Smooth muscle cell of the brain vasculature (primary cell): ENCODE results near the gene ASCC1.

ENCODE experiments used
- DNase-seq: peaks from one replicate; pipeline ENCODE4 v3.0.0-alpha.2; 2012; ENCODE audit warnings: low read depth, low spot score

Gene ASCC1

DNA sequence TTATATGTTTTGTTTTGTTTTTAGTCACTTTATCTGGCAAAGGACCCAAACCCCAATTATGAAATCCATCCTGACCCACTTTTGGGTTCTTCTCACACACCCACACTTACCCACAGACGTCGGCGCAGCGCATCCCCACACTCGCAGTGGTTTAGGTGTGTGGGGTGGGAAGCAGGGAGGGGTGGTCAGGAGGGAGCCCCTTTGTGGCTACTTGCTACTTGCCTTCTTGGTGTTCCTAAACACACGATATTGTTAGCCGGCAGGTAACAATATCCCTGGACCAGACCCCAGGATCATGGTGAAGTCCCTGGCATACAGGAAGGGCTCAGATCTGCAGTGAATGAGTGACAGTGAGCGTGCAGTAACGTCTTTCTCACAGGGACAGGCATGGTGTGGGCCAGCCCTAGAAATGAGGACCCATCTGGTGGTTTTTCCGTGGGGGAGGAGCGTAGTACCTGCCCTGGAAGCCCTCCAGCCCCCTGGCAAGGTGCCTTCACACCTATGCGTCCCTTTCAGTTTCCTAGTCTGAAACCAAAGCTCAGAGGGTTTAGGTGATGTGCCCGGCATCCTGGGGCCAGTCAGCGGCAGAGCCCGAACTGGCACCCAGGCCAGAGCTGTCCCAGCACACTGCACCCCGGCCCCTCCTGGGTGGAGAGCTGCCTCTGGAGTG is 132.2 kb downstream of the ASCC1 start:
- DNase-seq = no peak

DNA sequence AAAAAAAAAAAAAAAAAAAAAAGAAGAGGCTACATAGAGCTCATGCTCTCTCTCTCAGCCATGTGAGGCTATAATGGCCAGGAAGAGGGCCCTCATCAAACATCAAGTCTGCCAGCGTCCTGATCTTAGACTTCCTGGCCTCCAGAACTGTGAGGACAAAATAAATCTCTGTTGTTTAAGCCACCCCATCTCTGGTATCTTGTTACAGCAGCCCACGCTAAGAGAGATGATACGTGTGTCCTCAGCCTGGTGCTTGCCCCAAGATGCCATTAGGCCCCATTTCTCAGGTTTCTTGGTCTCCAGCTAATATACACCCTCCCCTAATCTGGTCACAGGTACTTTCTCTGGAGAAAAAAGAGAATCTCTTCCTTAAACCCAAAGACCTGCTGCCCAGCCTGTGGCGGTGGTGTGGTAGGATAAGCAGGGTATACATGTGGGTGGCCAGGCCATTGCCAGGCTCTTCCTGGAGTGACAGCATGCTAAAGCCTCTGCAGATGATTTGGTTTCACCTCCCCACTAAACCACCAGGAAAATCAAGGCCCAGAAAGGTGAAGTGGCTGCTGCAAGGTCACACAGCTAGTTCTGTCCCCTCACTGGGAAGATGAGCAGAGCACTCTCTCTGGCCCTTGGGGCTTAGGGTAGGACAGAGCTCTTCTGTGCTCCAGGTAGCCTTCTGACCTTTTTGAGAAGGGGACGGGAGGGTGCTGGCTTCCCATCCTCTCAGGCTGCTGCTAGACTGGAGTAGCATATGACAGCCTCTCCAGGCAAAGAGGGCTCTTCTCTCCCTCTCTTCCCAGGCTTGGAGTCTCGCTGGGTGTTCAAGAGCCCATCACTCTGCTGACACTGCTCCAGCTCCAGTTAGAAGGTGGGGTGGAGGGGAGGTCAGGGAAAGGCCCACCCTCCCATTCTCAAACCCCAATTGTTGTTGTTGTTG is 133.0 kb downstream of the ASCC1 start:
- DNase-seq = no peak

DNA sequence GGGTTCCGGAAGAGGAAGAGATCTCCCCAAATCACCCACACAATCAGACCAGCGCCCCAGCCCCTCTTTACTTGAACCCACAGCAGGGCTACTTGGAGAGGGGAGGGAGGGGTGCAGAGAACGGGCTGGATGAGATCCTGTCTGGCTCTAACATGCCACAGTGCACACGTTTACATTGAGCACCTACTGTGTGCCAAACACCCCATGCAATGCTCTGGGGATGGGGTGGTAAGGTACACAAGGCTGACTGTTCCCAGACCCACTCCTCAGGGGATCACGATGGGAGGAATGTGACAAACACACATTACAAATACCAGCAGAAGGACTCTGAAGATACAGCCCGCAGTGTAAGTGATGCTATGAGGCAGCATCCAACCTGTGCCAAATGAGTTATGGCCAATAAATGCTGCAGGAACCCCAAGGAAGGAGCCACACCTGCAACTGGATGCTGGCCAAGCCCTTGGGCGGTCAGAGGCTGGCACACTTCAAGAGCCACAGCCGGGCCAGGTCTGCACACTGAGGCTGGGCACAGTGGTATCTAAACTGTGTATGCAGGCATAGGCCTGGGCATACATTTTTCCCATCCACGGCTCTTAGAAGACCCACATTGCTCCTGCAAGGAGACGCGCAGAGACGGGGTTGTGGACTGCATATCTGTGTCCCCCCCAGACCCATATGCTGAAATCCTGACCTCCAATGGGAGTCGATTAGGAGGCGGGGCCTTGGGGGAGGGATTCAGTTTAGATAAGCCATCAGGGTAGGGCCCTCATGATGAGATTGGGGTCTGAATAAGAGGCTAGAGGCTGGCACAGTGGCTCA is 134.1 kb downstream of the ASCC1 start:
- DNase-seq = no peak

DNA sequence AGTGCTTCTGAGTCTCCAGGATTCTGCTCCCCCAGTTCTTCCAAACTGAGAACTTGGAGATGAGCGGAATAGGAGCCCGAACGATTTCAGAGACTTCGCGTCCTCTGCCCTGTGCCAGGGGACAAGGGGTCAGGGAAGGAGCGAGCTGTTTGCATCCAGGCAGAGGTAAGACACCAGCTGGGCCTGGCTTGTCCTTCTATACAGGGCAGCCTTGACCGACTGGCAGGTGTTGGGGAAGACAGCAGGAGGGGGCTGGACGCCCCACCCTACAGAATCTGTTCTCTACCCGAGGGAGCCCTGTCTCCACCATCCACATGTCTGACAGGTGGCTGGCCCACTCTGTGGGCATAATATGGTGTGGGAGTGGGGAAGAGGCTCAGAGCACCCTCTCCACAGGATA is 134.9 kb downstream of the ASCC1 start:
- DNase-seq = no peak

DNA sequence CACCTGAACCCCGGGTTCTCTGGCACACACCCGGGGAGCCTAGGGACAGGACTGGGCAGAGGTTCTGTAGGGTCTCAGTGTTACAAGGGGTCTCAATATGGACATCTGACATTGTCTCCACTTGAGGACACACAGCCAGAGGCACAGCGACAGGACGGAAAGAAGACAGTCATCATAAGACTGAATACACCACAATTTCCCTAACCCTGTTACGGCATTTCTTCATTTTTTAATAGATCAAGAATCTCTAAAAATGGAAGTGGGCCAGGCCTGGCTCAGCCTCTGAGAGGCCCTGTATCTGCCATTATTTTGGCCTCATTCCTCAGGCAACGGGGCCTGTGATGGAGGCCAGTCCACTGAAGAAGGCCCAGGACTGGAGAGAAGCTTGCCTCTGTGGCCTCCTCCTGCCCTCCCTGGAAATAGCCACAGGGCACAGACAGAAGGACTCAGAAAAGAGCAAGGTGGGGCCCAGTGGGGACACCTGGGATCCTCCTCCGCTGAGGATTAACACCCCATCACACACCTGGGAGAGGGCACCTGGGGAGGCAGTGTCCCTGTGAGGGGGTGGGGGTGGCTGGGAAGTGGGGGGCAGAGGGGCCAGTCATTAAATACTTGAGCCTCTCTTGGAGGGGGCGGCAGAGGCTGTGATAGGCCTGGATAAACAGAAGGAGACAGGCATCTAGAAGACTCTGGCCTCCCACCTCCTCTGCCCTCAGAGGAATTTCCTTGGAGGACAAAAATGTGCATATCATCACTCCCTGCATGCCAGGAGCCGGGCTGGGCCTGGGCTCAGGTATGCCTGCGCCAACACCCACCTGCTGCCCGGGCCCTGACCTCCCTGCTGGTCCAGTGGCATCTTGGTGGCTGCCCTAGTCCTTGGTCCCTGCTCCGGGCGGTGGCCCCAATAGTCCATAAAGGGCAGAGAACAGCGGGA is 135.8 kb downstream of the ASCC1 start:
- DNase-seq = no peak

DNA sequence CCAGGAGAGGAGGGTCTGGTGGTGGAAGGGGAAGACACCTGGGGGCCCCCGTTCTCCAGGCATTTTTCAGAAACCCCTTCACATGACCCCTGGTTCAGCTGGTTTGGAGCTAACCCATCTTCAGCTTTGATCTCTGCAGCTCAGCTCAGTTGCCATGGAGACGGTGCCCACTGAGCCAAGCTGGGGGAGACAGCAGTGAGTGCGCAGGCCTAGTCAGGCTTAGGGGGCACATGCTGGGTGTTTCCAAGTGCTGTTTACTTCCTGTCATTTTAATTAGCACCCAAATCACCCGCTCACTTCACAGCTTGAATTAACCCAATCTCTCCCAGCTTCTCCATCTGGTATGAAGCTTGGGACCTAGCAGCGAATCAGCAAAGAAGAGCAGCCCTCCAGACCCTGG is 136.7 kb downstream of the ASCC1 start:
- no peak for DNase-seq

DNA sequence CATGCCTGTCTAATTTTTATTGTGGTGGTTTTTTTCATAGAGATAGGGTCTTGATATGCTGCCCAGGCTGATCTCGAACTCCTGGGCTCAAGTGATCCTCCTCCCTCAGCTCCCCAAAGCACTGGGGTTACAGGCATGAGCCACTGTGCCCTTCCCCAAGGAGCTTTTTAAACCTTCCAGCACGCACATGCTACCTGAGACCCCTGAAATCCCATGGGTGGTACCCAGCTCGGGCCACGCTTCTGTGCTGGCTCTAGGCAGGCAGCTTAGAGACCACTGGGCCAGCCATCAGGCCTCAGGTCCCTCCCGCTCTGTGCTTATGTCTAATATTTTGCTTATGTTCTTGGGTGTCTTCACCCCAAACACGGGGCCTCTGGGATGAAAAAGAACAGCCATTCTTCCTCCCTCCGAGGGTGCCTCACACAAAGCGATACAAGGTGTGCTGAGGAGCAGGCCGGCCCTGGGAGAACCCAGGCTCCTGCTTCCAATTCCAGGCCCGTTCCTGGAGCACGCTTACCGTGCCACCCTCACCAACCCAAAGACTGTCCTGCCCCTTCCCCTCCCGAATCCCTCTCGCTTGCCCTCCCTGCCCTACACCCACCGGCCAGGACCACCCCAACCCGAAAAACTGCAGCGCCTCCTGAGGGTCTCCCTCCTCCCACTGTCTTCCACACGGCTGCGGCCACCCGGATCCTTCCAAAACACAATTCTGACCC is 138.6 kb downstream of the ASCC1 start:
- DNase-seq = no peak

DNA sequence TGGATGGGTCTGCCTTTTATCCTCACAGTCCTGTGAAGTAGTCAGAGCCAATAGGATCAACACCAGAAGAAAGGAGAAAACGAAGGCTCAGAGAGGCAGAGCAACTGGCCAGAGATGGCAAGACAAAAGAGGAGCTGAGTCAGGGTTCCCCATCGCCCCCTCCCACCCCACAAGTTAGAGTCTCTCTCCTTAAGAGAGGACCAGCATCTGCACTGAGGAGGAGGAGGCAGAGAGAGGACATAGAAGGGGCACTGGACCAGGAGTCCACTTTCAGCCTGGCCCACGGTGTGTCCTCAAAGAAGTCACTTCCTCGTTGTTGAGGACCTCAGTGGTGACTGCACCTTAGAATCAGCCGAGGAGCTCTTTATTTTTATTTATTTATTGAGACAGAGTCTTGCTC is 139.3 kb downstream of the ASCC1 start:
- no peak for DNase-seq

DNA sequence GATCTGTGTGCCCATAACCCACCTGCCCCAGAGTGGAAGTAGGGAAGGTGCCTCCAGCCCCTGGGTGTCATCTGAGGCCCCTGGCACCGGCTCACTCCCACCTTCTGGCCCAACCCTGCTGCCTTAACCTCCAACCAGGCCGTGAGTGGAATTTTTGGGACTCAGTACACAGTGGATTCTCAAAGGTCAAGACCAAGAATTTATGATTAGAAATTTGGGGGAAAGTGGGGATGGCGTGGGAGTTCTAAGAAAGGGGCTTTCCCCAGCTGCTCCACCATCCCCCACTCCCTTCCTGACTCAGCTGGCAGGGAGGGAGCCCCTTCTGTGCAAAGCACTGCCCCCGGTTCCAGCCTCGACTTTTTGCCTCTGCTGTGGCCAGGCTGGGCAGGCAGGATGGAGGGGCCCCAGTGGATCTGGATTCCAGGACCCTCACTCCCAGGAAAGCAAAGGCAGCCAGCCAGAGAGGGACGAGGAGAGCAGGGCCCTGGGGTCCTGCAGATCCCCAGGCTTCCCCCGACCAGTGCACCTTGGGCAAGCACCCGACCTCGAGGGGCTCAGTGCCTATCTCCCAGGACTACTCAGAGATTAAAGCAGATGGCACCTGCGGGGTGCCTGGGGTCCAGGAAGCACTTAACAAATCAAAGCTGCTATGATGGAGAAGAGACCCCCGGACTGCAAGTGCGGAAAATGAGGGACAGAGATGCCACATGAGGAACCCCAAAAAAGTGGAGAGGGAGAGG is 140.5 kb downstream of the ASCC1 start:
- DNase-seq = no peak

DNA sequence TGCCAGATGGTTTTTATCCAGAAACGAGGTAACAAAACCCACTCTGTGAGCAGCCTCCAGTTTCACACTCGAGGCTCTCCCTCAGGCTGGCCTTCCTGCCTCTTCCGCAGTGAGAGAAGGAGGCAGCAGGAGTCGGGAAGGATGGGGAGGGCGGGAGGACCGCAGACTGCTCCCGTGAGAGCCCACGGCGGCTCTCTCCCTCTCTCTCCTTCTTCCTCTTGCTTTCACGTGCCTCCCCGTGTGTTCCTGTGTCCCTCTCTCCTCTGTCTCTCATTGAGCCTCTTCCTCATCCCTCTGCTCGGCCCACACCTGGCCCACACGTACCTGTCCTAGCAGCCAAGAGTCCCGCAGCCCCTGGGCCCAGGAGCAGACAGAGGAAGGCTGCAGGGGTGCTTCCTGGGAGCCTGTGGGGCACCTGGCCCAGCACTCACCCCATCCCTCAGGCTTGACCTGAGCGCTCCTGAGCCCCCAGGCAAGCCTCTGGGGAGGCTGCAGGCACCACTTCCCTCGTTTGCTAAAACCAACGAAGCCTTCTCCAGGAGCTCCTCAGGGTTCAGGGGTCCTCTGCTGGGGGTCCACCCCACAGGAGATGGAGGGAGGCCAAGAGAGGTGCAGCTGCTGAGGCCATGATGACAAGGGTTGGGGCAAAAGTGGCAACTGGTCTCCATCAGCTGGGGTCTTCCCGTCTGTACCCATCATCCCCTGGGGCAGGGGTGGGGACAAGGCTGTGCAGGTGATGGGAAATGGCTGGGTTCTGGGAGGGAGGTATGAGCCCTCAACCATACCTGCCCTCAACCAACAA is 141.3 kb downstream of the ASCC1 start:
- DNase-seq = no peak

DNA sequence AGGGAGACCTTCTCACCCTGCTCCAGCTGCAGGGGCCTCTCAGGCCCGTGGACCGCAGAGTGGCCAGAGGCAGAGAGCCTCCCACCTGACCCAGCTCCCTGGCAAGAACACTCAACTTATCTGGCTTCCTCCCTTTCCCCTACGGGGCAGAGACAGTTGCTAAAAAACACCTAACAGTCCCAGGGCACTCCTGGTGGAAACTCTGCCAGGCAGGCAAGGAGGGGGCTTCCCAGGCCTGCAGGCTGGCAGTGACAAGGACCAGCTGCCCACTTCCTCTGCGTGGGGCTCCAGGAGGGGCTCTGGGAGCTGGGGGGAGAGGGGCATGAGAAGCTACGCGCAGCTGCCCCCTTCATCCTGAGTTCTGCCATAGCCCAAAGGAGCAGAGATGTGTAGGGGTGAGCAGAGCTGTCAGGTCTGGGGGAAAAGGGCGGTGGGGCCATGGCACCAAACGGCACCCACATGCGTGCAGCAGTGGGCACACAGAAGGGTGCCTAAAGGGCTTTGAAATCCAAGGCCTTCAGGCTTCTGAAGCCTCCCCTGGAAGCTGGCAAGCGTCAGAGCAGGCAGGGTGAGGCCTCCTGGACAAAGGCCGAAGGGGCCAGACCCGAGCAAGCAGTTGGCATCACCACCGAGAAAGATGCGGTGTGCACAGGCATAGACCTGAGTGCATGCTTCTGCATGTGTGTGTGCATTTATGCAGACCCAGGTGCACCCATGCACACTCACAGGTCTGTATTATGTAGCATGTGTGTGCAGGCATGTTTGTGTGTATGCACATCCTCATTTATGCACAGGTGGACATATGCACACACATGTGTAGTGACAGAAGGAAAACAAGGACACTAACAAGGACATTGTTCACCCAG is 142.1 kb downstream of the ASCC1 start:
- DNase-seq = no peak

DNA sequence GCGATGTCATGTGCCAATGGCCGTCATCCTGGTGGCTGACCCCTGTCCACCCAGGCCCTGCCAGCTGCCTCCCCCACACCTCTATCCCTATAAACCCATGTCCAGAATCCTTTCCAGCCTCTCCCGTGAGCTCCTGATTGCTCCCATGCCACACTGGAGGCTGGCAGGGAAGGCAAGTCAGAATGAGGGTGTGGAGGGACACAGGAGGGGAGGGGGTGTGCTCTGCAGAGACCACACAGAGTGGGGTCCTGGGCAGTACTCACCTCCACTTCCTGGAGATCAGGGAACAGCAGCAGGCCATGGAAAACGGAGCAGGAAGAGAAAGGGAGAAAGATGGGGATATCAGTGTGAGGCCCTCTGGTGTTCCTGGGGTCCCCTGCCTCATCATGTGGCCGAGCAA is 143.4 kb downstream of the ASCC1 start:
- DNase-seq = no peak

DNA sequence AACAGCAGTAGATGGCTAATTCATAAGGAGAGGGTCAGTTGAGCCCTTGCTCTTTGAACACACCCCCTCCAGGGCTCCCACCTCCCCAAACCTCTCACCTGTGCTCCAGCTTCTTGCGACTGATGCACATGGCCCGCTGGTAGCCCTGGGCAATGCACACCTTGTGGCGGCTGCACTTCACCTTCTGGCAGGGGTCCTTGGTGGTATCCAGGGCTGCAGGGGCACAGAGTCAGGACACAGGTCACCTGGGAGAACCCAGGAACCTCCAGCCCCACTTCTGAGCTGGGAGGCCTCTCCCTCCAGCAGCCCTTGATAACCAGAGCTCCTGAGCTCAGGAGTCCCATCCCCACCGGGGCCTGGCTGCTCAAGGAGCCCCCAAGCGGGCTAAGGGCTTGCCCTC is 144.0 kb downstream of the ASCC1 start:
- DNase-seq = no peak

DNA sequence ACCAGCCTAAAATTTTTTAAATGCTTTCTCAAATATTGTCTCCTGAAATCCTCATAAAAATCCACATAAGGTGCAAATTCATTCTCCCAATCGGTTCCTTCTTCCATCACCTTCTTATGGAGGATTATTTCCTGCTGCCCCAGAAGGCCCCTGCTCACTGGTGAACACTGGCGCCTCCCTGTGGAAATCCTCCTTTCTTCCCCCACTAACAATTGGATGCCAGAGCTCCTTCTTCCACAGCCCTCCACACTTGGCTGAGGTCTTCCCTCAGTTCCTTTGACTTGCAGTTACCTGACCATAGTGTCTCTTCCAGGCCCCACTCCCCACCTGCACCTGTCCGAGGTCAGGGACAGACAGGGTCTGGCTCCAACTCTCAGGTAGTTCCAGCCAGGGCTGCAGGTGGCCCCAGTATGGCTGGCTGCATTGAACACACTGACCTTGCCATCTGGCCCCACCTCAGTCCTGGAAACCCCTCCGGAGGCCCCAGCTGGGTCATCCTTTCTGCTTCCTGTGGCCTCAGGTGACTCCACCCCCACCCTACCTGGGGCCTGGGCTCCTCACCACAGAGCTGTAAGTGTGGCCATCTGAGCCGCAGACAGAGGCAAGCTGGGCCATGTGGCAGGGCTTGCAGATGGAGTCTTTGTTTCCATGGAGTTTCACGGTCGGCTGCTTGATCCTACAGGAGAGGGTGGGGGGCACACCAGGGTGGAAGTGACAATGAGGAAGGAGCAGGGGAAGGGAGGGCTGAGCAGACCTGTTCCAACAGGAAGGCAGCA is 146.1 kb downstream of the ASCC1 start:
- no peak for DNase-seq

DNA sequence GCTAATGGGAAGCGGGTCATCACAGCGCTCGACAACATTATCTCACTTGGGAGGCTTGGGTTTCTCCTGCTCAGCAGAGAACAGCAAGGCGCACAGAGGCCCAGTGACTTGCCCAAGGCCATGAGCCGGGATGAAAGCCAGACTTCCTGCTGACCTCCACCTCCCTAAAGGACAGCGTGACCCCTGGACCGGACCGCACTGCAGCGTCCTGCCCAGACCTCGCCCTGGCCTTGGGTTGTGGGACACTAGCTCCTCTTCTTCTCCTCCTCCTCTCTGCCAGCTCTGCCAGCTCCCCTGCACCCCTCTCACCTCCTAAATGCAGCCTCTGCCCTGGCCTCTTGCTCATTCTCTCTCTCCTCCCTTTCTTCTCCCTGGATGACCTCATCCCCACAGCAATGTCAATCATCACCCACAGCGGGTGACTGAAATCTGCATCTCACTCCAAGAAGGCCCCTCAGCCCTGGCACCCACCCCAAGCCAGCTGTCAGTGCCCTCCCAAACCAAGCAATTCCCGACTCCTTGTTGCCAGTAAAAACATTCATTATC is 147.1 kb downstream of the ASCC1 start:
- no peak for DNase-seq

DNA sequence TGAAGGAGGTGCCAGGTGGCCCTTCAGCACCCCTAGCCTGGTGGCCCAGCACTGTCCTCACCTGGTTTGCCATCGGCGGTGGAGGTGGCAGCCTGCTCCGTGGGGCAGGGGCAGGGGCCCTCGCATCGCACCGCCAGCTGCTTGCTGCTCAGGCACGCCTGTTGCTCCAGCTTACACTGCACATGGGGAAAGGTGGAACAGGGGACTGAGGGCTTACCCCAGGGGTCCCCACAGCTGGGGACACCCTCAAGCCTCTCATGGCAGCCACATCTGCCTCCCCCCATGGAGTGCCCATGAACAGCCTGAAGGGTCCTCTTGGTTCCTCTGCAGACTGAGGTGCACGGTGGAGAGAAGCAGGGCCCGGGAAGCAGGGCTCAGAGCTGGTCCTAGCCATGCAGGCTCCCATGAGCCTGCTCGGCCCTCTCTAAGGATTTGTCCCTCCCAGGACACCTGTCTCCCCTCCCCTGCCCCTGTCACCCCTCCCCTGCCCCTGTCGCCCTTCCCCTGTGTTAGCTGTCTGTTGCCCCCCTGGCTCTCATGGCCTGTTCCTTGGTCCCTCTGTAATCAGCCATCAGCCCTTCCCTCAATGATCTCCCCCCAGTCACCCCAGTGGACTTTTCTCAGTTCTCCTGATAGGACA is 147.8 kb downstream of the ASCC1 start:
- DNase-seq = no peak
